HG03095 (cell line): ENCODE data around the gene BAZ1B.
A peak's percentile ranks its signal among the peaks of the same experiment; 100 is the strongest.
"Not testable (repeated sequence)": the region's sequence is repeated elsewhere in the genome, so short reads cannot be mapped to it uniquely, and the experiment has no call there.

Experiments
- ATAC-seq: cut with Tn5 transposase; IDR thresholded peaks from one replicate; pipeline ENCODE4 v1.9.1; 2021; ENCODE audit warnings: moderate library complexity; ENCODE audit not compliant: unreplicated experiment

The BAZ1B gene

DNA sequence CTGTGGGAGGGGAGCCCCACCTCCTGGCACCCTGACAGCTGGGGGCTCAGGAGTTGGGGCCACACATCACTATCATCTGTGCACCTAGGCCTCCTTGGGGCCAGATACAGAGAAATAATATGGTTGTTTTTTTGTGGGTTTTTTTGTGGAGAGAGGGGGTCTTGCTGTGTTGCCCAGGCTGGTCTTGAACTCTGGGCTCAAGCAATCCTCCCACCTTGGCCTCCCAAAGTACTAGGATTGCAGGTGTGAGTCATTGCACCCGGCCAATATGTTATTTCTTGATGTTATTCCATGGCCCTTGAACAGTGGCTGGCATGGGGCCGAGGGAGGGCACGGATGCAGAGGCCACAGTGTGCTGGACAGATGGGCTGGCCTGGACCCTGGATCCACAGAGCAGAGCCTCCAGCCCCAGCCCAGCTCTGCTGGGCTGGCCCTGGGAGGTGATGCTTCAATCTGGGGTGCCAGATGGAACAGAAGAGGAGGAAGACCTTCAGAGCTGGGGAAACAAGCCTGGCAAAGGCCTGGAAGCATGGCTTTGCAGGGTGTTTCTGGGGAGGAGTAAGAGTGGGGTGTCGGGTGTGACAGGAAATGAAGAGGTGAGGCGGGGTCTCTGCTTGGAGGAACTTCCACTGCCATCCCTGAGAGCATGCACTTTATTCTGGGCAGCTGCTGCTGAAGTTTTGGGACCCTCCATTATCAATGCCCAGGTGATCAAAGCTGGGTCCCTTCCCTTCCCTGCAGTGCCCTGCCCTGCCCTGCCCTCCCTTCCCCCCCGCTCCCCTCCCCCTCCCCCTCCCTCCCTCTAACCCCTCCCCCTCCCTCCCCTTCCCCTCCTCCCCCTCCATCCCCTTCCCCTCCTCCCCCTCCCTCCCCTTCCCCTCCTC is 92.2 kb downstream of the BAZ1B start:
- no peak for ATAC-seq

GRCh38 chr7:73429215-73429614 is 92.9 kb downstream of the BAZ1B start:
- ATAC-seq: no peak

GRCh38 chr7:73427902-73428787 is 93.9 kb downstream of the BAZ1B start:
- no peak for ATAC-seq

DNA sequence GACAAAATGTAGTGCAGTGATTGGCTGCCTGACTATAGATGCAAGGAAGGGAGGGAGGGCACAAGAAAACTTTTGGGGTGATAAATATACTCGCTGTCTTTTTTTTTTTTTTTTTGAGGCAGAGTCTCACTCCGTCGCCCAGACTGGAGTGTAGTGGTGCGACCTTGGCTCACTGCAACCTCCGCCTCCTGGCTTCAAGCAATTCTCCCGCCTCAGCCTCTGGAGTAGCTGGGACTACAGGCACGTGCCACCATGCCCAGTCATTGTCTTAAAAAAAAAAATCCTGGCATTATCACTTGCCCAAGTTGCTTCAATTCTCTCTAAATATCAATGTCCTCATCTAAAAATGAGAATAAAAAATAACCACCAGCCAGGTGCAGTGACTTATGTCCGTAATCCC is 96.1 kb downstream of the BAZ1B start:
- ATAC-seq: no peak

DNA sequence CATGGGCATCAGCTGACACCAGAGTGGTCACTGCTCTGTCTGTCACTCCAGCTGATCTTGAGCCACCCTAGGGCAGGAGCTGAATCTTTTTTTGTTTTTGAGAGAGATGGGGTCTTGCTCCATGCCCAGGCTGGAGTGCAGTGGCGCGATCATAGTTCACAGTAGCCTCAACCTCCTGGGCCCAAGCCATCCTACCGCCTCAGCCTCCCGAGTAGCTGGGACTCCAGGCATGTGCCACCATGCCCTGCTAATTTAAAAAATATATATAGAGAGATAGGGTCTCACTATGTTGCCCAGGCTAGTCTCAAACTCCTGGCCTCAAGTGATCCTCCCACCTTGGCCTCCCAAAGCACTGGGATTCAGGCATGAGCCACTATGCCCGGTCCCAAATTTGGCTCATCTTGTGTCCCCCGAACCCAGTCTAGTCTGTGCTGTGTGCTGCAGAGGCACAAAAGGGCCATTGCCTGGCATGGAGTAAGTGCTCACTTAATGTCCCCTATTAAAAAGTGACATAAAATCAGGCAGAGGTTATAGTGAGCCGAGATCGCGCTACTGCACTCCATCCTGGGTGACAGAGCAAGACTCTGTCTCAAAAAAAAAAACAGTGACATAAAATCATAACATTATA is 96.6 kb downstream of the BAZ1B start:
- no peak for ATAC-seq

- no peak for ATAC-seq
These were observed 97.6 kb downstream of the BAZ1B start for GRCh38 chr7:73424489-73424885.

DNA sequence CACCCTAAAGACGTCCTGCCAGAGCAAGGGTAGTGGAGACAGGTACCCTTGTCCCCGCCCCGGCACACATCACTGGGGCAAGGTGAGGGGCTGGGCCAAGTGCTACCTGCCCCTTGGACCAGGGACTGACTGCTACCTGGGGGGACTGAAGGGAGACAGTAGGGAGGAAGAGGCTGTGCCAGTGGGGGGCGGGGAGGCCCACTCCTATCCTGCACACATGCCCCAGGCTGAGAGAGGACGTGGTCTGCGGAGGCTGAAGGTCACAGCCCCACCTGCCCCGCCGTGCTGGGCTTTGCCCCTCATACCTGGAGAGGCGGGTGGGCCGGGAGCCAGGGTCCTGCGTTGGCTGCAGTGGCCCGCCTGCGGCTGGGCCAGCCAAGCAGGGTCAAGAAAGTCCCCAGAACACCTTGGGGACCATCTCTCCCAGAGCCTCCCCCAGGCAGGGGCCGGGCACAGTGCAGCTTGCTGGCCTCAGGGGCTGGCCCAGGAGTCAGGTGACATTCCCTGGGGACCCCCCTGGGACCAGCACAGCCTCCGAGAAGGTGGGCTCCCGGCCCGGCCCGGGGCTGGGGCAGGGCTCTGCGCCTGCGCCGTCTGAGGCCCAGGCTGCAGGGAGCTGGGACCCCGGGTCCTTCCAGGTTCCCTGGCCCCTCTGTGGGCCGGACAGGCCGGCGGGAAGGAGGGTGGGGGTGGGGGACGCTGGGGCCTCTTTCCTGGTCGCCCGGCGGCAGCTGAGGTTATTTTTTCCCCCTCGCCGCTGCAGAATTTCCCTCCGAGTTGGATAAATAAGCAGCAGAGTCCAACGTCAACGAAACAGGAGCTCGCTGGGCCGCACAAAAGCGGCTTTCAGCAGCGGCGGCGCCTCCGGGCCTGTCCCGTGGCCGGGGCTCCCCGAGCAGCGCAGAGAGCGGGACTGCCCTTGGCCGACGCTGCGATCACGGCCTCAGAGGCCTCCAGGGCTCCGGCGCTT is 98.3 kb downstream of the BAZ1B start:
- ATAC-seq: peak; percentile 49

GRCh38 chr7:73420610-73421009 is 101.5 kb downstream of the BAZ1B start:
- ATAC-seq: not testable (repeated sequence)

- ATAC-seq: not testable (repeated sequence)
These were observed 102.1 kb downstream of the BAZ1B start for GRCh38 chr7:73420016-73420415.

DNA sequence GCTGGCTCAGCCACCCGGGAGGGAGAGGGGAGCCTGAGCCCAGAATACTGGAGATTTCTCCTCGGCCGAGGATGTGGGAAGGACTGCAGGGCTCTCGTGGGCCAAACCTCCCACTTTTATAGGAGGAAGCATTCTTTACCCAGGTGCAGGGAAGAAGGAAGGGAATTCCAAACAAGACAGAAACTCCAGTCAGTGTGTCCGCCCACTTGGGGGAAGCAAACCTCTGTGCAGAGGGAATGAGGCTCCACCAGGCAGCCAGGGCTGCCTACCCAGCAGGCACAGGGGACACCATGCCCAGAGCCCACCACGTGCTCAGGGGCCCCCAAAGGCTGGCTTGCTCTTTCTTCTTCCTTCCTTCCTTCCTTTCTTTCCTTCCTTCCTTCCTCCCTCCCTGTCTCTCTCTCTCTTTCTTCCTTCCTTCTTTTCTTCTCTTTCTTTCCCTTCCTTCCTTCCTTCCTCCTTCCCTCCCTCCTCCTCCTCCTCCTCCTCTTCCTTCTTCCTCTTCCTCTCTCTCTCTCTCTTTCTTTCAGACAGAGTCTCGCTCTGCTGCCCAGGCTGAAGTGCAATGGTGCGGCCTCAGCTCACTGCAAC is 103.9 kb downstream of the BAZ1B start:
- no peak for ATAC-seq

GRCh38 chr7:73410541-73411131 is 111.5 kb downstream of the BAZ1B start:
- not testable (repeated sequence) for ATAC-seq

GRCh38 chr7:73404860-73405259 is 117.2 kb downstream of the BAZ1B start:
- ATAC-seq: not testable (repeated sequence)

- ATAC-seq: not testable (repeated sequence)
These were observed 122.7 kb downstream of the BAZ1B start for GRCh38 chr7:73399185-73400050.

GRCh38 chr7:73397521-73398281 is 124.4 kb downstream of the BAZ1B start:
- ATAC-seq: no peak

GRCh38 chr7:73395538-73396503 is 126.3 kb downstream of the BAZ1B start:
- no peak for ATAC-seq

- no peak for ATAC-seq
These were observed 127.7 kb downstream of the BAZ1B start for GRCh38 chr7:73394422-73394821.

DNA sequence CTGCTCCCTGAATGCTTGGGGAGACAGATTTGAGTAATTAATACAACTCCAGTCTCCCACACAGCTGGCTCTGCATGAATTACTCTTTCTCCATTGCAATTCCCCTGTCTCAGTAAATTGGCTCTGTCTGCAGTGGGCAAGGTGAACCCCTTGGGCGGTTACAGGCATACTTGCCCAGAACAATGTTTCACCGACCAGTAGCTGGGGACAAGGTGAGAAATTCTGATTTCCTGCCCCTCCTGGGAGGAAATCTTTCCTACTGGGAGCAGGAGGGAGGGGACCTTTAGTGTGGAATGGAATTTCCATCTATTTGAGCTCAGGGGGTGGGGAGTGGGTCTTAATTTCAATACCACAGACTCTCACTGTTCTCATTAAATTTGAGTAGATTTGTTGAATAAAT is 130.7 kb downstream of the BAZ1B start:
- no peak for ATAC-seq
